NCI-H1105 (cell line): ENCODE measurements around the gene INTS1.
"Not testable (repeated sequence)": the region's sequence is repeated elsewhere in the genome, so short reads cannot be mapped to it uniquely, and the experiment has no call there.

Experiments used
- DNase-seq: peaks from one replicate; lab custom pipeline; 2025; lab: John Stamatoyannopoulos, UW

The INTS1 gene

DNA sequence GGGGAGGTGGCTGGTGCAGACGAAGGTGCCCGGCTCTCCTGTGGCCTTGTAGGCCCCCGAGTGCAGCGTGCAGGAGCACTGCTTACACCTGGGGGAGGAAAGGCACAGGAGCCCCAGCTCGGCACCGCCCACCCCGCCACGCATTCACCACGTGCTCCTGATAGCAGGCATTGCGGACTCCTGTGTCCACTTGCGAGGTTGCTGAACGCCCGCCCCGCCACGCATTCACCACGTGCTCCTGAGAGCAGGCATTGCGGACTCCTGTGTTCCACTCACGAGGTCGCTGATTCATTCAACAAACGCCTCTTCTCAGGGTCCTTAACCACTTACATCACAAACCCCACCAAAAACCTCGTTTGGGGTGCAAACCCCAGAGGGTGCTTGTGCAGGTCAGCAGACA lies 58.8 kb downstream of the INTS1 start:
- no peak for DNase-seq

DNA sequence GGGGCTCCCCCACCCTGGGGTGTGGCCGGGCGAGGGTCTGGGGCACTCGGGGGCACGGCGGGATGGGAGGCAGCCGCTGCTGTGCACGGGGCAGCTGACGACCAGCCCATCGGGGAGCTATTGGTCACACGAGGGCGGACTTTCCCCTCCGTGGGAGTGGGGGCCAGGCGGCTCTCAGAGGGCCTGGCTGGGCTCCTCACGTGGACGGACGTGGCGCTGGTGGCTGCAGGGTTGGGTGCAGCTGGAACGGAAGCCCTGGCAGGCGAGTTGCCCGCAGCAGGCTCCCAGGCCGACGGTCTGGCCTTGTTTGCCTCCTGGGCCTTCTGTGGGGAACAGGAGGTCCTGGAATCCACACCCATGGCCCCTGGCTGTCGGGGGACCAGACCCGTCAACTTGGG lies 59.3 kb downstream of the INTS1 start:
- DNase-seq, result no peak

DNA sequence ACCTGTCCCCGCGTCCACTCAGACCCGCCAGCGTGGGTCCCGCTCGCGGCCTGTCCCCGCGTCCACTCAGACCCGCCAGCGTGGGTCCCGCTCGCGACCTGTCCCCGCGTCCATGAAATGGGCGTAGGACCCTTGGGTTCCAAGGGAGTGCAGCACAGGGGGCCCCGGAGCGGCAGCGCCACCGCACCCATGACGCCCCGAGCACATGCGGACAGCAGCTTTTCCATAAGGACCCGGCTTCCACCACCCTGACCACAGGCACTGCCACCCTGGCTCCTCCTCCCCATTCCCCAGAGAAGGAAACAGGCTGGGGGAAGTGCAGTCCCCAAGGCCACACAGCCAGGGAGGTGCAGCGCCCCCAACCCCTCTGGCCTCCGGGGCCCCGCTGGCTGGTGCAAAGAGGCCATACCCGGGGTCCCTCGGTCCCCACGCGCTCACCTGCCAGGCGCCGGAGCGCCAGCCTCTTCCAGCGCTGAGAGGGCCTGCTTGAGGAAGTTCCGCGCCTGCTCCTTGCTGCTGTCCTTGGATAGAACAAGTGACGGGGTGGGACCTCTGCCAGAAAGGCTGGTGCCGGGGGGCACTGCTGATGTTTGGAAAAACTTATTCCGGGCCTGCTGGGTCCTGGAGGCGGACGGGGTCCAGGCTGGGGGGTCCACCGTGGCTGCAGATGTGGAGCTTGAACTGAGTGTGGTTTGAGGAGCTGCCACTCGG lies 59.8 kb downstream of the INTS1 start:
- no peak for DNase-seq

DNA sequence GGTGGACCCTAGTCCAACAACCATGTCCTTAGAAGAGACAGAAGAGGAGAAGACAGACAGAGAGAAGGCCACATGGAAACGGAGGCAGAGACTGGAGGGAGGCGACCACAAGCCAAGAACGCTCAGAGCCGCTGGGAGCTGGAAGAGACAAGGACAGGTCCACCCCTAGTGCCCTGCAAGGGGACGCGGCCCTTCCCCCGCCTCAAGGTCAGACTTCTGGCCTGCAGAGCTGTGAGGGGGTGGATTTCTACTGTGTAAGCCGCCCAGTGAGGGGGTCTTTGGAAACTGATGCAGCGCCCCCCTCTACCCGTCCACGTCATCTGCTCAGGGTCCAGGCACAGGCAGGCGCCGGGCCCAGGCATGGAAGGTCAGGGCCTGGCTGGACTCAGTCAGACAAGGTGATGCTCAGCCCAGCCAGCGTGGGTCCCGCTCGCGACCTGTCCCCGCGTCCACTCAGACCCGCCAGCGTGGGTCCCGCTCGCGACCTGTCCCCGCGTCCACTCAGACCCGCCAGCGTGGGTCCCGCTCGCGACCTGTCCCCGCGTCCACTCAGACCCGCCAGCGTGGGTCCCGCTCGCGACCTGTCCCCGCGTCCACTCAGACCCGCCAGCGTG lies 60.5 kb downstream of the INTS1 start:
- DNase-seq, result not testable (repeated sequence)

DNA sequence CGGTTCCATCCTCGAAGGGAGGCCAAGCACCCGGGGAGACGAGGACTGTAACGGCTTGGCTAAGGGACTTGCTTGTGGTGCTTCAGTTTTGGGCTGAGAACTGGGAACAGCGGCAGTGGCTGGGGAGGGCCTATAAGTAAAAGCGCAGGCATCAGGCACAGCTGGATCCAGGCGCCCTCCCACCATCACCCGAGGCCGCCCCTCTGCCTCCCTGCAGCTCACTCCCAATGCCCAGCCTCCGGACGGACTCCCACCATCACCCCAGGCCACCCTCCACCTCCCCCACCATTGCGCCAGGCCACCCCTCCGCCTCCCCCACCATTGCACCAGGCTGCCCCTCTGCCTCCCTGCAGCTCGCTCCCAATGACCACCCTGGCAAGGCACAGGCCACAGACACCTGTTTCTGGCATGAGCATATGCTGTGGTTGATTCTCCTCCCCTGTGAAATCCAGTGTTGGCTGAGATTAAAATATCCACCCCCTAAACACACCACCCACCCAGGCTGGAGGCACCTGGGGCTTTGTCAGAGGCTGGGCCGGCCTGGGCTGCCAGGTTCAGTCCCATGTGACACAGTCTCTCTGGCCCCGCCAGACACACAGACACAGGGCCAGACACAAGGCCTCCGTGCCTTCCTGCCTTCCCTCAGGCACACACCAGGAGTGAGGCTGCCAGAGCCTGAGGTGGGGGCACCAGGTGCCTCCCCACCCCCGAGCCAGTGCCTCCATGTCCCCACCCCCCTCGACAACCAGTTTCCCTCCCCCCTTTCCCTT lies 61.6 kb downstream of the INTS1 start:
- no peak for DNase-seq

DNA sequence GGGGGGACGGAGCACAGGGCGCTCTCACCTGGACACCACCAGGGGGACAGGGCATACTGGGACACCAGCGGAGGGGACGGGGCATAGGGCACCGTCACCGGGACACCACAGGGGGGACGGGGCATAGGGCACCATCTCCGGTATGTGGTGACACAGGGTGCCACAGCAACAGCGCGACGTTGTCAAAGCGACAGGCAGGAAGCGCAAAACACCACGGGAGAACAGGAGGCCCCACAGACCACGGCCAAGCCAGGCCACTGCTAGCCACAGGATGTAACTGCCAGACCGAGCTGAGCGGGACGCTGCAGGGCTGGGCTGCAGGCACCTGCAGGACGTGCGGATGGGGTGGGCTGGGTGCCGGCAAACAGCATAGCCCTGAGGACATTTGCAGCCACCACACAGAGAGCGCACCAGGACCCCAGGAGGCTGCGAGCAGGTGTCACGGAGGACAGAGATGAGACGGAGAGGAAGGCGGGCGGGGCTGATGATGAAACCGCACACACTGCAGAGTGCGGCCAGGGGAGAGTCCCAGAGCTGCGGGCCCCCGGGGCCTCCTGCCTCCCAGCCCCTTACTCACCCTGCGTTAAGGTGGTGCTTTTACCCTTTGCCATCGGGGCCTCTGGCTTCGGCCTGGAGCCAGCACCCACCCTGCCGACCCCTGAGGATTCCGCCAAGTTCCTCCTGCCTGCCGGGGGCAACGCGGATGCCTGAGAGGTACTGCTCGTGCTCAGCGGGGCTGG lies 62.4 kb downstream of the INTS1 start:
- DNase-seq, result no peak

DNA sequence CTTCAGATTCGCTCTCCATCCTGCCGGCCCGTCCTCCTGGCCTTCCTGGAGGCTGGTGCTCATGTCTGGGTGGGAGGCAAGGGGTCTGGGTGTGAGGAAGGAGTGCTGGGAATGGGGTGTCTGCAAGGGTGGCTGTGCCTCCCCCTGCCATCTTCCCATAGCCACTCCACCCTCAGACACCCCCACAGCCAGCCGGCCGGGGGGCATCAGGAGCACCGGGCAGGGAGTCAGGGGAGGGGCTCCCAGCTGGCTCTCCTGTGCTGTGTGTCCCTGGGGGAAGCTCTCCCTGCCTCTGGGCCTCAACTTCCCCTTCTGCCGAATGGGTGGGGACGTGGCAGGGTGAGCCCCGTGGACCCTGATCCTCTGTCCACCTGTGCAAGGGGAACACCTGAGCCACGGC lies 63.6 kb downstream of the INTS1 start:
- no peak for DNase-seq

DNA sequence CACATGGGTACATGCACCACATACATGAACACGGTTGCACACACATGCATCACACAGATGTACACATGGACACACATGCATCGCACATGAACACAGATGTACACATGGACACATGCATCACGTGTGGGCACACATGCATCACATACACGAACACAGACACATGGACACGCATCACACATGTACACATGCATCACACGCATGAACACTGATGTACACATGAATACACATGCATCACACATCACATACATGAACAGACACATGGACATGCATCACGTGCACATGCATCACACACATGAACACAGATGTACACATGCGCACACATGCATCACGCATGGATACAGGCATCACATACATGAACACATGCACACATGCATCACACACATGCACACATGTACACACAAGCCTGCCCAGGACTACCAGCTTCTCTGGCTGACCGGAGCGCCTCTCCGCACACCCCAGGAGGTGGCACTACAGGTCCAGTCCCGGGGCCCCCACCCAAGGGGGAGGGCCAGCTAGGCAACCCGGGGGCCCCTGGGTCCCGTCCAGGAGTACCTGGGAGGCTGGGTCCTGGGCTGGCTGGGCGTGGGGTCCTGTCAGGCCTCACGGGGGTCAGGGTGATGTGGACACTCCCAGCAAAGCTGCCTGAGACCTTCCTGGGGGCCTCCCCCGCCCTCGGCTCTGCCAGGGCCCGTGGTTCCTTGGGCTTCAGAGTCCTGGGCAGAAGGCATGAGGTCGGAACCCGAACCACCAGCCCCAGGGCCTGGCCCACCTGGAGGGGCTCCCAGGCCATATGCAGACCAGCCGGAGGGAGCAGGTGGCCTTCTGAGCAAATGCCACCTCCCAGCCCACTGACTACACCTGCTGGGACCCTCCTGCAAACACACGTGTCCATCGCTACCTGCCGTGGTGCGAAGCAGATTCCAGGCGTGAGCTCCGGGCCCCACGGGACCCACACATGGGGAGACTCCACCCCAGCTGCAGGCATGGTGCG lies 64.5 kb downstream of the INTS1 start:
- no peak for DNase-seq

DNA sequence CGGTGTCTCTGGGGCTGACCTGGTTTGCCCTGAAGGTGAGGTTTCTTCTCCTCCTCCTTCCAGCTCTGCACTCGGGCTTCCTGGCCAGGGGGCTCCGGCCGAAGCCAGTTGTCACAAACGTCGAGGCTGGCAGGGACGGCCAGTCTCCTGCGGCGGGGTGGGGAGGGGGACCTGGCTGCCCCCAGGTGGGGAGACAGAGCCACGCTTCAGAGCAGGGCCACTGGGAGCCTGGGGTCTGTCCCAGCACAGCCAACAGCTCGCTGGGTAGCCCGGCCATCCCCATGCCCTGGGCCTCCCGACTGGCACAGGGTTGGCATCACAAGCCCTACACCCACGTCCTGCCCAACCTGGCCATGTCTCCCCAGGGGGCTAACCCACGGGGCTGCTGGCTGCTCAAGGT lies 65.4 kb downstream of the INTS1 start:
- no peak for DNase-seq

DNA sequence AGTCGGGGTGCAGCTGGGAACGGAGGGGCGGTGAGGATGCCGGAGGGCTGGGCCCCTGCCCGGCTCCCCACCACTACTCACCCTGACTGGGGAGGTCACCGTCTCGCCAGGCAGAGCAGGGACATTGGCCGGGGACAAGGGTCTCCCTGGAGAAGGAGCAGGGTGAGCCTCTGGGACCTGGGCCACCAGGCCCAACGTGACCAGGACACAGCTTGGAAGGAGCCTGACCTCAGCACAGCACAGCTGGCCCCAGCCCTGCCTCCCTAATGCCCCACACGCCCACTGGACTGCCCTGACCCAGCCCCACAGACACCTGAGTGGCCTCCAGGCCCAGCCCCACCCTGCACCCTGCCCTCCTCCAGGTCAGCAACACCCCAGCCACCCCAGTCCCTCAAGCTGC lies 66.0 kb downstream of the INTS1 start:
- DNase-seq, result no peak

DNA sequence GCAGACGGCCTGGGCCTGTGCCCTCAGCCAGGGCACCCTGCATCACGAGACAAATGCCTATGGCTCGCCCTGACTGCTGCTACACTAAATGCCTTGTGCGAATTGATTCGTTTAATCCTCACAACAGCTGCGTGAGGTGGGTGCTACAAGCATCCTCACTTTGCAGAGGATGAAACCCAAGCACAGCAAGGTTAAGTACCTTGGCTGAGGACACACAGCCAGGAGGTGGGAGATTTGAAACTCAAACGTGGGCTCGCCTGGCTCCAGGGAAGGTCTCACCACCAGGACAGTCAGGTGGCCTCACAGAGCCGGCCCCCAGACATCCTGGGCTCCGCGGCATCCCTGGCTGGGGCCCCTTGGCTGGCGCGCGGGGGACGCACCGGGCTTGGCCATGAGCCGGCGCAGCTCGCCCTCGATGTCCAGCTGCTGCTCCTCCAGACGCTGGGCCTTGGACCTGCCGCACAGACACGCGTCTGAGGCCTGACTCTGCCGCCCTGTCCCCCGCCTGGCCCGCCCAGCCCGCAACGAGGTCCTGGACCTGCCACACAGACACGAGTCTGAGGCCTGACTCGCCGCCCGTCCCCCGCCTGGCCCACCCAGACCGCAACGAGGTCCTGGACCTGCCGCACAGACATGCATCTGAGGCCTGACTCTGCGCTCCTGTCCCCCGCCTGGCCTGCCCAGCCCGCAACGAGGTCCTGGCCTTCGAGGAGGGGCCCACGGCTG lies 66.9 kb downstream of the INTS1 start:
- no peak for DNase-seq

DNA sequence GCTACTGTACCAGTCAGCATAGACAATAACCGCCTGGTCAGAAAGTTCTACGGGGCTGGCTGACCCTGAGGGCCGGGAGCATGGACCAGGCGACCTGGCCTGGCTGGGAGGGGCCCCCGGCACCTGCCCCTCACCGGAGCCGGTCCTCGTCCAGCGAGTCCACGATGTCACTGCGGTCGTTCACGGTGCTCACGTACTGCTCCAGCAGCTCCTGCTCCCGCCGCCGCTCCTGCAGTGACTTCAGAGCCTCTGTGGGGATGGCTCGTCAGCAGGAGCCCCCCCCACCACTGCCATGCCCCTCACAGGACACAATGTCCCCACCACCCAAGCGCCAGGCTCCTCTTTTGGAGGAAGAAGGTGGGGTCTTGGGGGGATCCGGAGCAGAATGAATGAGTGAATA lies 67.6 kb downstream of the INTS1 start:
- DNase-seq, result no peak

DNA sequence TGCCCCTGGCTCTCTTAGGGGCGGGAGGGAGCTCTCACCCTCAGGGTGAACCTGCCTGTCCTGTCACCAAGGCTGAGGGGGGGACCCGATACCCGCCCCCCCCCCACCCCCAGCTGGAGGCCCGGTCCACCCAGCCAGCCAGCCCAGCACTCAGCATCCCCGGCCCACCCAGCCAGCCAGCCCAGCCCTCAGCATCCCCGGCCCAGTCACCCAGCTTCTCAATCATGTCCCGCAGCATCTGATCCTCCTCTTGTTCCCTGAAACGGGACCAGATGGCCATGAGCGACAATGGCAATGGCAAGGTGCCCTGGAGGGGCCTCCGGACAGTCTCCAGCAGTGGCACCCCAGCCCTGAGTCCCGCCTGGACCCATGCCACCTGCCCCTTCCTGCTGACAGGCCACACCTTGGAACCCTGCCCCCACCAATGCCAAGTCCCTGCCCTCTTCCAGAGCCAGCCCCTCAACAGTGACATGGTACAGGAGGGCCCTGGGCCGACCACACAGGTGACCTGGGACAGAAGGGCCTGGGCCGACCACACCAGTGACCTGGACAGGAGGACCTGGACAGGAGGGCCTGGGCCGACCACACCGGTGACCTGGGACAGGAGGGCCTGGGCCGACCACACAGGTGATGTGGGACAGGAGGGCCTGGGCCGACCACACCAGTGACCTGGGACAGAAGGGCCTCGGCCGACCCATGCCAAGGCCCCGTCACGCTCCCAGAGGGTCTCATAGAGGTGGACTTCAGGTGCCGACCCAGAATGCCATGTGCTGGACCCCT lies 69.1 kb downstream of the INTS1 start:
- DNase-seq, result no peak

DNA sequence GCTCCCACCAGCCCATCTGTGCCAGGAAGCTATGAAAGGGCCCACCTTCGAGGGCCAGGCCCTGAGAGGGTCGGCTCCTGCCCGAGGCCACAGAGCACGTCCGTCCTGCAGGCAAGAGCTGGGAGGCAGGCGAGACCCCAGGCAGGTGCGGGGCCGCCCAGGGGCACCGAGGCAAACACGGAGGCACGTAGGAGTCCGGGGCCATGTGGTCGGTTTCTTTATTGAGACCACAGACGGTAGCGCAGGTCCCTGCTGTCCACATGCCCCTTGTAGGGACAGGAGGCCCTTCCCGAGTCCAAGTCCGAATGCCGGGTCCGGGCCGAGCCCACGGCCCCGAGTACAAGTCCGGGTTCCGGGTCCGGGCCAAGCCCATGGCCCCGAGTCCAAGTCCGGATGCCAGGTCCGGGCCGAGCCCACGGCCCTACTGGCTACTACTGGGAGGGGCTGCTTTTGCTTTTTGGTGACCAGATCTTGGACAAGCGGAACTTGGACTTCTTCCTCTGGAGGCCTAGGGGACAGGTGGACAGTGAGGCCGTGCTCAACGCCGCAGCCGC lies 69.9 kb downstream of the INTS1 start:
- no peak for DNase-seq

DNA sequence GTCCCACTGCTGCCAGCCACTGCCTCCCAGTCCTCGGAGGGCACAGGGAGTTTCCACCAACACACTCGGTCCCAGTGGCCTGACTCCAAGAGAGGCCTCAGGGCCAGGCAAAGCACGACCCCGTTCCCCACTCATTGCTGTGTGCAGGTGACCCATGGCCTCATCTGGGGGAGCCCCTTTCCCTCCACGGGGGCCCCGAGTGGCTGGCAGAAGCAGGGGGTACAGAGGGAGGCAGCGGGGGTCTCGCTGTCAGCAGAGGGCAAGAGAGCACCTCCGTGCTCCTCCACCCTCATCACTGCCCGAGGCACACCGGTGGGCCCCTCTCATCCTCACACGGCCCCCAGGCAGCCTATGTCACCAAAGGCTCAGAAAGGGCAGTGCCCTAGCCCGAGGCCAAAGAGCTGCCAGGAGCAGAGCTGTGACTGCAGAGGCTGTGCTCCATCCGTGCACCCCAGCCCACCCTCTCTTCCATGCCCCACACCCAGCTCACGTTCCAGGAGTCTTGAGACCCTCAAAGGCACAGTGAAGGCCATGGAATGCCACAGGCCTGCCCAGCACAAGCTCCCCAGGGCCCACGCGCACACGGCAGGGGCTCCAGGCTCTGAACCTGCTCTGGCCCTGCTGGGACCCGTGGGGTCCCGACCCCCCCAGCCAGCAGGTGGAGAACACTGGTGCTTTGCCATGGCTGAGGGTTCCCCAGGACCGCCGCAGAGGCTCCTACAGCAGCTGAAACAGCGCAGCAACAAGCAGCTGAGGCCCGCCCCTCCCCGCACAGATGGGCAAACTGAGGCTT lies 70.9 kb downstream of the INTS1 start:
- no peak for DNase-seq

DNA sequence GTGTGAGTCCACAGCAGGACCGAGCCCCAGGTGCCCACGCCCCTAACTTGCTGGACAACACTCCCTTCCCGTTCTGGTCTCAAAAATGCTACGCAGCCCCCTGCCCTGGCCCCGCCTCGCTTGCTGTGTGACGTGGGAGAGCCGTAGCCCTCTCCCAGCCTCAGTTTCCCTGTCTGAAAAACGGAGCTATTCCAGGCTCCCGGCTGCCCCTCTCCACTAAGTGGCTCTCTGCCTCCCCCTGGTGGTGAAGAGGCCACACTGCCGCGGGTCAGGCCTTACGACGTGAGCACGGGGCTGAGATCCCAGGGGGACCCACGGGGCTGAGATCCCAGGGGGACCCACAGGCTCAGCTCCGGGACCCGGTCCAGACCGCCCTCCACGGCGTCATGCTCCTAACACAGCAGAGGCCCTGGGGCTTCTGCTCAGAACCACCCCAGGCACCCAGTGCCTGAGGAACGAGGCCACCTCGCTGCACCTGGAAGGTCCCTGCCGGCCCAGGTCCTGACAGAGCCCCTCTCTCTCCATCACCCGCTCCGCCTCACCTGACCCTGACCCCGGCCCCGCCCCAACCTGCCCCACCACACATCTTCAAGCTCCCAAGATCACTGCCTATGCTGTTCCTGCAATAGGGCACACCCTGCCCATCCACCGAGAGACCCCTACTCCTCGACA lies 71.6 kb downstream of the INTS1 start:
- DNase-seq, result peak; percentile 68

DNA sequence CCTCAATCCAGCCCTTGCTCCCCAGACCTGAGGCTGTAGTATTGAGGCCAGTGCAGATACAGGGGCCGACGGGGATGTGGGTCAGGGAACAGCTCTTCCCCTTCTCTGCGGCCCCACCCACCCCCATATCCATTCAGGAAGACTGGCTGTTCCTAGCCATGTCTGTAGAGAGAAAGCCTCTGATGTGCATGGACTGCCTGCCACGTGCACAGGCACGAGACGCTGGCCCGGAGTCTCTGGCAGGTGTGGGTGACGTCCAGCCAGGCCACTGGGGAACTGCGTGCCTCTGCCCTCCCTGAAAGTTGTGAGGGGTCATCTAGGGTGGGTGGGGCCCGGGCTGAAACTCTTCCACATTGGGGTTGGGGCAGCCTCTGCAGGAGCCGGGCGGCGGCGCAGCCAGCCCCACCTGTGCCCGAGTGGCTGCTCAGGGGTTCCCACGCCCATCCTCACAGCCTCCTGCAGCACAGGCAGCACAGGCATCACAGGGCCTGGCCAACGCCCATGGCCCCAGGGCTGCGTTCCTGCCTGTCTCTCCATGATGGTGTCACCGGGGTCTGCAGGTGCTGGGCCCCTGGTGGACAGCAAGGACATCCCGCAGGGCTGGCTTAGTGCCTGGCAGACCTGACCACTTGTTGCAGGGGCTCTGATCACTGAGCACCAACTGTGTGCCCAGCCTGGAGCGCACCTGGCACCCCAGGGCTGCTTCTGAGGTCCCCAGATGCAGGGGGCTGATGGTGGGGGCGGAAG lies 72.4 kb downstream of the INTS1 start:
- no peak for DNase-seq
